MM.1S (cell line): ENCODE data around the gene ADARB2.

ENCODE experiments used
- EZH2 ChIP-seq: fragments of 300-600 bp; sonication (generic); optimal IDR thresholded peaks from 2 replicates; pipeline ENCODE3; 2017; ENCODE audit warnings: low read depth, mild to moderate bottlenecking, antibody characterized with exemption, low read length, mixed read lengths
- EZH2phosphoT487 ChIP-seq: fragments of 300-600 bp; sonication (generic); IDR thresholded peaks from 2 replicates; pipeline ENCODE4 v1.6.1; 2018; ENCODE audit warnings: antibody characterized with exemption, low read length
- TF ChIP-seq, protein P1 (sequence below): fragments of 300-600 bp; sonication (generic); IDR thresholded peaks from 2 replicates; pipeline ENCODE4 v1.5.1; 2016; ENCODE audit warnings: antibody characterized with exemption, low read length, mixed read lengths

- TF ChIP-seq, protein P1, sequence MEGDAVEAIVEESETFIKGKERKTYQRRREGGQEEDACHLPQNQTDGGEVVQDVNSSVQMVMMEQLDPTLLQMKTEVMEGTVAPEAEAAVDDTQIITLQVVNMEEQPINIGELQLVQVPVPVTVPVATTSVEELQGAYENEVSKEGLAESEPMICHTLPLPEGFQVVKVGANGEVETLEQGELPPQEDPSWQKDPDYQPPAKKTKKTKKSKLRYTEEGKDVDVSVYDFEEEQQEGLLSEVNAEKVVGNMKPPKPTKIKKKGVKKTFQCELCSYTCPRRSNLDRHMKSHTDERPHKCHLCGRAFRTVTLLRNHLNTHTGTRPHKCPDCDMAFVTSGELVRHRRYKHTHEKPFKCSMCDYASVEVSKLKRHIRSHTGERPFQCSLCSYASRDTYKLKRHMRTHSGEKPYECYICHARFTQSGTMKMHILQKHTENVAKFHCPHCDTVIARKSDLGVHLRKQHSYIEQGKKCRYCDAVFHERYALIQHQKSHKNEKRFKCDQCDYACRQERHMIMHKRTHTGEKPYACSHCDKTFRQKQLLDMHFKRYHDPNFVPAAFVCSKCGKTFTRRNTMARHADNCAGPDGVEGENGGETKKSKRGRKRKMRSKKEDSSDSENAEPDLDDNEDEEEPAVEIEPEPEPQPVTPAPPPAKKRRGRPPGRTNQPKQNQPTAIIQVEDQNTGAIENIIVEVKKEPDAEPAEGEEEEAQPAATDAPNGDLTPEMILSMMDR, result no peak
- TF ChIP-seq EZH2phosphoT487 (no peak), EZH2 (no peak)
Observed at GRCh38 chr10:1315178-1315577, 422.1 kb downstream of the ADARB2 start.
